OCI-LY1 (cell line): ENCODE results near the gene SYNGAP1.

ENCODE experiments used
- EZH2 ChIP-seq: fragments of 200-600 bp; sonication (generic), shearing (Covaris generic); IDR thresholded peaks from 2 replicates; pipeline ENCODE4 v1.8.0; 2017; ENCODE audit warnings: borderline replicate concordance, mixed run types, mild to moderate bottlenecking, antibody characterized with exemption, low read length, moderate library complexity, mixed read lengths
- TF ChIP-seq, protein P1 (sequence below): fragments of 200-600 bp; sonication (generic), shearing (Covaris generic); IDR thresholded peaks from 2 replicates; pipeline ENCODE4 v1.5.1; 2017; ENCODE audit warnings: mild to moderate bottlenecking, antibody characterized with exemption, low read length, moderate library complexity, mixed read lengths

DNA sequence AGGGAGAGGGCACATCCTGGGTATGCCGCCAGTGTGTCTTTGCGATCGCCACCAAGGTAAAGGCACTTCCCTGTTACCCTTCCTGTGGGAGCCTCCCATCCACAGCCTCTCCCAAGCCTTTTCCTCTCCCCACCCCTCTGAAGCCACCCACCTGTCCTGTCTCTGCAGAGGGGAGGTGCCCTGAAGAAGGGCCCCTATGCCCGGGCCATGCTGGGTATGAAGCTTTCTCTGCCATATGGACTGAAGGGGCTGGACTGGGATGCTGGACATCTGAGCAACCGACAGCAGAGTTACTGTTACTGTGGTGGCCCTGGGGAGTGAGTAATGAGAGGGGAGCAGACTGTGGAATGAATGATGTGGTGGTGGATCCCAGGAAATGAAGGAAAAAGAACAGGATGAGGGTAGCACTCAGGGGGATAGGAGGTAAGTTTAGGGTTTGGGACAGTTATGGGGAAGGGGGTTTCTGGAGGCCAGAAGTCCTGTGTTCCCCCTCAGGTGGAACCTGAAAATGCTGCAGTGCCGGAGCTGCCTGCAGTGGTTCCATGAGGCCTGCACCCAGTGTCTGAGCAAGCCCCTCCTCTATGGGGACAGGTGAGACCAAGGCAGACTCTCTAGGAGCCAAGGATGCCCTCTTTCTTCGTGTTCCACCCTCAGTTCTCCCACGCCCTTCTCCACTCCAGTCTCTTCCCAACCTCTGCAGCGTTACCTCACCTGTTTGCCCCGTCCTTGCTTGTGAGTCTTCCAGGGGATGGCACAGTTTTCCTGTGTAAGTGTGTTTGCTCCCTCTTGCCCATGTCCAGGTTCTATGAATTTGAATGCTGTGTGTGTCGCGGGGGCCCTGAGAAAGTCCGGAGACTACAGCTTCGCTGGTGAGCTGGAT is 6.4 kb upstream of the SYNGAP1 start:
- TF ChIP-seq, protein P1, sequence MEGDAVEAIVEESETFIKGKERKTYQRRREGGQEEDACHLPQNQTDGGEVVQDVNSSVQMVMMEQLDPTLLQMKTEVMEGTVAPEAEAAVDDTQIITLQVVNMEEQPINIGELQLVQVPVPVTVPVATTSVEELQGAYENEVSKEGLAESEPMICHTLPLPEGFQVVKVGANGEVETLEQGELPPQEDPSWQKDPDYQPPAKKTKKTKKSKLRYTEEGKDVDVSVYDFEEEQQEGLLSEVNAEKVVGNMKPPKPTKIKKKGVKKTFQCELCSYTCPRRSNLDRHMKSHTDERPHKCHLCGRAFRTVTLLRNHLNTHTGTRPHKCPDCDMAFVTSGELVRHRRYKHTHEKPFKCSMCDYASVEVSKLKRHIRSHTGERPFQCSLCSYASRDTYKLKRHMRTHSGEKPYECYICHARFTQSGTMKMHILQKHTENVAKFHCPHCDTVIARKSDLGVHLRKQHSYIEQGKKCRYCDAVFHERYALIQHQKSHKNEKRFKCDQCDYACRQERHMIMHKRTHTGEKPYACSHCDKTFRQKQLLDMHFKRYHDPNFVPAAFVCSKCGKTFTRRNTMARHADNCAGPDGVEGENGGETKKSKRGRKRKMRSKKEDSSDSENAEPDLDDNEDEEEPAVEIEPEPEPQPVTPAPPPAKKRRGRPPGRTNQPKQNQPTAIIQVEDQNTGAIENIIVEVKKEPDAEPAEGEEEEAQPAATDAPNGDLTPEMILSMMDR = no peak
- TF ChIP-seq EZH2 = no peak
